A204.1 (cell line): ENCODE measurements around the gene LHX6.

Experiments used
- FAIRE-seq: peaks from 2 replicates; lab custom pipeline; 2012; peaks lifted over from hg19 to GRCh38; lab: Jason Lieb, UNC

Gene LHX6

DNA sequence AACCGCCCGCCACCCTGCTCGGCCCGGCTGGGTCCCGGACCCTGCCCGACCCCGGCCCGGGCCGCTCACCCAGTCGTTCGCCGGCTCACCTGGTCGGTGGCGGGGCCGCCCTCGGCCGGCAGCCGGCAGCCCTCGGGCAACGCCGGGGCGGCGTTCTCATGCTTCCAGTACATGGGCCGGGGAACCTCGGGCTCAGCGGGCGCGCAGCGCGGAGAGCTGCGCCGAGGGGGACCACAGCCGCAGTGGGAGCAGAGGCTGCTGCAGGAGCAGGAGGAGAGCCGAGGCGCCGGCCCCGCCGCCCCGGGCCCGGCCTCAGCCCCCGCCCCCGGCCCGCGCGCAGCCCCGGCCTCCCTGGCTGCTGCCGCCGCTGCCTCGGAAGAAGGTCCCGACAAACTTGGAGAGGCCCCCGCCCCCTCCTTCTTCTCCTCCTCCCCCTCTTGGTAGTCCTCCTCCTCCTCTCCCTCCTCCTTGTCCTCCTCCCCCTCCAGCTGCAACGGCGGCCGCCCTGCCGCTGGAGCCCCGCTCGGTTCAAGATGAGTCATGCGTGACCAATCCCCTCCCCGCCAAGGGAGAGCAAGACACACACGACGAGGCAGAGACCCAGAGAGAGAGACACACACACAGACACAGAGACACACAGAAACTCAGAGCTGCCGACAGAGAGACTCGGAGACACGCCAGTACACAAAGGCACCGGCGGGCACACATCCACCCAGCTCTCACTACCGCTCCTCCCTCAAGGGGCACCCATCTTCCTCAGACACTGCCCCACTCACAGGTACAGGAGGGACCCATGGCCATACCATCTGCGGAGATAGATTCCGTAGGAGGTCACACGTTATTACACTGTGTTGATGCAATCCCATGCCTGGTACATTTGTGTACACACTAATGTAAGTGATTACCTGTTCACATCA lies at the start of gene LHX6:
Gene LHX6, minus strand, starts transcription at position 390 of the 917 bp plus-strand sequence. Its CDS starts 217 bp downstream, at position 173.
- no peak for FAIRE-seq

DNA sequence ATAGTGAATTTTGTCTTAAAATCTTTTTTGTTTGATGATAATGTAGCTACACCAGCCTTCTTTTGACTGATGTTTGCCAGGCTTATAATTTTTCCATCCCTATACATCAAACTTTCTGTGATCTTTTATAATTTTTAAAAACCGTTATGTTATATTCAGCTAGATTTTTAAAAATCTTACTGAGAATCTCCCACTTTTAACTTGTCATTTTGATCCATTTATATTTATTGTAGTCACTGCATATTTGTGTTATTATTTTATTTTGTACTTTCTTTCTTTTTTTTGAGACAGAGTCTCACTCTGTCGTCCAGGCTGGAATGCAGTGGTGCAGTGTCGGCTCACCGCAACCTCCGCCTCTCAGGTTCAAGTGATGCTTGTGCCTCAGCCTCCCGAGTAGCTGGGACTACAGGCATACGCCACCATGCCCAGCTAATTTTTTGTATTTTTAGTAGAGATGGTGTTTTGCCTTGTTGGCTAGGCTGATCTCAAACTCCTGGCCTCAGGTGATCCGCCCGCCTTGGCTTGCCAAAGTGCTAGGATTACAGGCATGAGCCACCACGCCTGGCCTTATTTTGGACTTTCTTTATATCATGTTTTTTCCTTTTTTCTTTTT lies 48.6 kb upstream of the LHX6 start:
- no peak for FAIRE-seq

DNA sequence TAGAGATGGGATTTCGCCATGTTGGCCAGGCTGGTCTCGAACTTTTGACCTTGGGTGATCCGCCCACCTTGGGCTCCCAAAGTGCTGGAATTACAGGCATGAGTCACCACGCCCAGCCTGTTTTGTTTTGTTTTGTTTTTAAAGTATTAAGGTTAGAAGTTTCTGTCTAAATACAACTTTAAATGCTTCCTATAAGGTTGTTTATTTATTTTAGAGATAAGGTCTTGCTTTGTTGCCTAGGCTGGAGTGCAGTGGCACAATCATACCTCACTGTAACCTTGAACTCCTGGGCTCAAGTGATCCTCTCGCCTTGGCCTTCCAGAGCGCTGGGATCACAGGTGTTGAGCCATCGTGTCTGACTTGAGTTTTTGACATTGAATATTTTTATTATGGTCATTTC lies 47.3 kb upstream of the LHX6 start:
- no peak for FAIRE-seq

DNA sequence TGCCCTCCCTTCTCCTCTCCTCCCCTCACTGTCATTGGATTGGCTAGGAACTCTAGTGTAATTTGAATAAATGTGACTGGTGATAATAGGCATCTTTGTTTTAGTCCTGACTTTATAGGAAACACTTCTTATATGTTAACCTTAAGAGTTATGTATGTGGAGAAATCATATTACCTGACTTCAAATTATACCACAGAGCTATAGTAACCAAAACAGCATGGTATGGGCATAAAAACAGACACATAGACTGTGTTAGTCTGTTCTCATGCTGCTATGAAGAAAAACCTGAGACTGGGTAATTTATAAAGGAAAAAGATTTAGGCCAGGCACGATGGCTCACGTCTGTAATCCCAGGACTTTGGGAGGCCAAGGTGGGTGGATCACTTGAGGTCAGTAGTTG lies 45.3 kb upstream of the LHX6 start:
- no peak for FAIRE-seq

DNA sequence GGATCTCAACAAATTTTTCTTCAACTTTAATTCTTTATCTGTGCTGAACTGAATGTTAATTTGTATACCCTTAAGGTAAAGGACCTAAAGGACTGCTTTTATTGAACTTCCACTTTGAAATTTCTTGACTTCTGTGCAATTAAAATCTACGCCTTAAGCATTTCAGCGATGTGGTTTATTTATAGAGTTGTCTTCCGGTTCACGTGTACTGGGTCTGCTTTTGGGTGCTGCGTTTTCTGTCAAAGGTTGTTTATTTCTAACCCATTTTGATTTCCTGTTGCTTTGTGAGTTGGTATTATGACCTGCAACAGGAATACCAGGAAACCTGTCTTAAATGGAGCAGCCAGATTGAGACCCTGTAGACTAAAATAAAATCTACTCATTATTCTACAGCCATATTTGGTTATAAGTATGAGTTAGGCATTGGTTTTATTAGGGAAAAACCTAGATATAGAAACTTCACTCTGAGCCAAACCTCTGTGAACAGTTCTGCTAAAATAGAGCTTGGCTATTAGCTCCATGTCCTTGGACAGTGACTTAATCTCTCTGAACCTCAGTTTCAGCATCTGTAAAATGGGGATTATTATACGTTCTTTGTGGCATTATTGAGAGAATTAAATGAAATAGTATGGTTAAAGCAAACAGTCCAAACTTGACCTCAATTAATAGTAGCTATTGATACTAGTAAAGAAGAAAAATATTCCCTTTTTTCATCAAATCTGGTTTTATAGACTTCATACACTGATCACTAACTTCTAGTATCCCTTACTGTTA lies 39.5 kb upstream of the LHX6 start:
- no peak for FAIRE-seq

DNA sequence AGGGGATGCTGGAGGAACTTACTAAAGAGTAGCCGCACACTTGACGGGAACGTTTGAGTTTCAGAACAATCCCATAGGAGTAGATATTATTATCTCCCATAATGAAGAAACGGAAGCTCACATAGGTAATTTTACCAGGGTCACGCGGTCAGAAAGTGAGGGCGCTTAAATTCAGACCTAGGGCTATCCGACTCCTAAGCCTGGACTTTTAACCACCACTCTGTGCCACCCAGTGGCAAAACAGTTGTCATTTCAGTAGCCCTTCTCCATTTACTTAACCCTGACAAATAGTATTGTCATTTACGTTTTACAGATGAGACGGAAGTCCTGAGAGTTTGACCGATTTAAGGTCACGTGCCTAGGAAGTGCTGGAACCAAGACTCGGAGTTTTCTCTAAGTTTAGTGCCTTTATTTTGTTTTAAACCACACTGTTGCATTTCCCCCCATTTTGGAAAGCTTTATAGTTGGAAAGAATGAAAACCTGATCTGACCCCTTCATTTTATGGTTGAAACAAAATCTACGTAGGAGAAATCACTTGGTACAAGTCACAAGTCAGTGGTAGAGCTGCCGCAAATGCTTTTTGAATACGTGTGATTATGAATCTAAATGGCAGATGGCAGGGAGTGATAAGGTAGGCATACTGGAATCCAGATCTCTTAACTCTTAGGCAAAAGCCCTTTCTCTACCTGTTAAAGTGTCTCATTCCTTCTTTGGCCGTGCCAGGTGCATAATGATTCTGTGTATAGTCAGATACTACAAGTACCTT lies 36.6 kb upstream of the LHX6 start:
- FAIRE-seq, result no peak

DNA sequence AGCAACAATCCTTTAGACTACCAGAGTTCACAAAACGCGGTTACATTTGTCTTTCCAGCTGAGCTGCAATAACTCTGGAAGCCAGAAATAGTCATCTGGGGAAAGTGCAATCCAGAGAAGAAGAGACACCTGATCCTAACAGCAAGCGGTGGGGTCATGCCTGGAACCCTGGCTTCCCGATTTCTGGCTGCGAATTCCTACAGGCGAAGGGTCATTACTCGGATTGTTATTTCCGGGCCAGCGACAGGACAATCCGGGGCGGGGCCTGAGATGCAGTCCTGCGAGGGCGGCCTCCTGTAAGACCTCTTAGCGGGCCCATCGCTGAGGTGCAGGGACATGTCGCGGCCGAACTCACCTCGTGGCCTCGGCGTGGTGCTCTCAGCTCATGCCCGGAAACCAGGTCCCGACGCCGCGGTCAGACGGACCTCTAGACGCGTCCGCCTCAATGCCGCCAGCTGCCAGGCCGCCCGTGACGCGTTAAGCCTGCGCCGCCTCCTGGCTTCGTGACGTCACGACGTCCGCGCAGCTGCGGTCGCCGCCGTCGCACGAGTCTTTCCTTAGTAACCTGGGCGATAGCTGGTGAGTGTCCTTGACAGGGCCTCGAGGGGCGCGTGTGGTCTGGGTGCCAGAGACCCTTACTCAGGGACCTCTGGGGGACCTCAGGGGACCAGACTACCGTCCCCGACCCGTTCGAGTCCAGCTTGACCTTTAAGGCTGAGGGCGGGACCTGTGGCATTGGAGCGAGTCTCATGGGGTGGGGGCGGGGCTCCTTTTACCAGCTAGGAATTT lies 35.8 kb upstream of the LHX6 start, which contains the start of the genes MRRF and RBM18:
Gene MRRF, plus strand, starts transcription at position 523 of the 789 bp plus-strand sequence. CDS start 6,010 bp downstream, outside the sequence.
Gene RBM18, minus strand, starts transcription at position 481 of the 789 bp plus-strand sequence. CDS start 3,348 bp downstream, outside the sequence.
- no peak for FAIRE-seq

DNA sequence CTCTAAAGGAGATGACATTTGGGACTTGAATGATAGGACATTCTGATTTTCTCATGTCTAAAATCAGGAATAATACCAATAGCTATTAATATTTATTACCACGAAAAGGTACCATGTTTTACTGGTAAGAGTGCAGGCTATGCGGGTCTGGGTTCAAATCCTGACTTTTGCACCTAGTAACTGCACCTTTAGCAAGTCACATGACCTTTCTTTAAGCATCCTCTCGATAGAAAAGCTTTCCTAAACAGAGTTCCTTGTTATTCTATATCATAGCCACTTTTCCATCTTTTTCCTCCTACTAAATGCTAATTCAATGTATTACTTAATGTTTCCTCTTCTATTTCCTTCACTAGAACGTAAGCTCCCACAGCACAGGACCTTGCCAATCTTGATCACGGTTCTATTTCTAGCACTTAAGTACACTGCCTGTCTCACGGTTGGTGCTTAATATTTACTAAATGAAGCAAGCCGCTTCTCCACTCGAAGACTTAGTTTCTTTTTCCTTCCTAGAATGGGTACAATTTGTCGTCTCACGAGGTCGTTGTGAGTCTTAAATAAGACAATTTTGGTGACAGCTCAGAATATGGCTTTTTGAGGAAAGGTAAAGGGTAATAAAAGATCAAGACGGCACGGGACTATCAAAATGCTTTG lies 35.1 kb upstream of the LHX6 start:
- no peak for FAIRE-seq

DNA sequence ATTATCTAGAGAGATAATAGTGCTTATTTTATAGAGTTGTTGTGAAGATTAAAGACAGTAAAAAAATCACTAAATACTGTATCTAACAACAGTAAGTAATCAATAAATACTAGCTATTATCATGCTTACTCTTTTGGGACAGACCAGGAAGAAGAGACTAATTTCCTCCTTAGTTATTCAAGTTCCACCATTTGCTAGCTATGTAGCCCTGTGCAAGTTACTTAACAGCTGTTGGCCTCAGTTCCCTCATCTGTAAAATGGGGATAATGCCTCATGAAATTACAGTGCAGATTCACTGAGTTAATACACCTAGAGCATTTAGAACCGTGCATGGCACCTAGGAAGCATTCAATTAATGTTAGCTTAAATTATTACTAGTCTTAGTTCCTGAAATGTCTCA lies 33.3 kb upstream of the LHX6 start:
- no peak for FAIRE-seq

DNA sequence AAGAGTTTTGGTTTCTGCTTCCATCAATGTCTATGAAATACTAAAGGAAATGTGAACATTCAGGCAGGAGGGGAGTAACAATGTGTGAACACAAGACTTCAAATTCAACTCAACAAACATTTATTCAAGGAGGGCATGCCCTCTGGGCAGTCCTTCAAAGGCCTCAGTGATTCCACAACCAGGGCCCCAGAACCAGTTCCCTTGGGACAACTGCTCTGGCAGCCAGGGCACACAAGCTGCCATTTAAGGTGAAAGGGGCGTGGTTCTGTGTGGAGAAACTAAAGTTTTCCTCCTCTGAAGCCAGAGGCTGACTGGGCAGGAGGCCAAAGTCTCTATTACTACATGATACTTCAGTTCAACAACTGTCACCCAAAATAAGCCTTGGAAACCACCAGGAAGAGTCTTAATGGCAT lies 32.7 kb upstream of the LHX6 start:
- no peak for FAIRE-seq

DNA sequence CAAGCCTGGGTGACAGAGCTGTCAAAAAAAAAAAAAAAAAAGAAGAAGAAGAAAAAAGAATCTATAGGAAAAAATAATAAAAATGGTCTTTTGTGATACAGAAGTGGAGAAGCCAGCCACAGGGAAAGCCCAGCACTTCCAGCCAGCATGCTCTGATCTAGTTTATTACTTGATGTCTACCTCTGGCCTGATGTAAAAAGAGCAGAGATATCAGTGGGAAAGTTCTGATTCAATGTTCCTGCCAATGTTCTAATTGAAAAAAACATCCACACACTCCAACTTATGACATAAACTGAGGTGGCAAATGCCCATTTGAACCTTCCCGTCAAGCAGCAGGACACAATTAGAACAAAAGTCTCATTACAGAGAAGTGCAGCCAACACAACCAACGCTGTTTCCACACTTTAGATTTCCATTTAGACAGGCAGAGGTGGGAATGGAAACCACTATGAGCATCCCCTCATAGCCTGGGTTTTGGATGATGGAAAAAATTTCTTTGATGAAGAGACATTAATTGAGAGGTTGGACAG lies 30.2 kb upstream of the LHX6 start:
- no peak for FAIRE-seq

DNA sequence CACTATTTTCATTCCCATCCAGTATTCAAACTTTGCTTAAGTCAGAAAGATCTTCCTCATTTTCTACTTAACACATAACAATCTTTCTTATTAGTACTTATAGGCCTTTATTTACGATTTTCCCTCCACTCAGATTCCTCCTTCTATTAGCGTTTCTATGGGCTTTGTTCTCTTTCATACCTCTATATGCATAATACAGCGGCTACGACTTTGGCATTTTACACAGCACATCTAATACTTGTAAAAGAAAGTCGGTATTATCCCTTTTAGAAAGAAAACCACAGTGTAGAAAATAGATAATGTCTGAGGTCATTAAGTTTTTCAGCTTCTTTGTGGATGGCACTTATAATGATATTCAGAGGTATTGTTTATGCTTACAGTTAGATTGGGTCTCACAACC lies 27.4 kb upstream of the LHX6 start:
- no peak for FAIRE-seq

DNA sequence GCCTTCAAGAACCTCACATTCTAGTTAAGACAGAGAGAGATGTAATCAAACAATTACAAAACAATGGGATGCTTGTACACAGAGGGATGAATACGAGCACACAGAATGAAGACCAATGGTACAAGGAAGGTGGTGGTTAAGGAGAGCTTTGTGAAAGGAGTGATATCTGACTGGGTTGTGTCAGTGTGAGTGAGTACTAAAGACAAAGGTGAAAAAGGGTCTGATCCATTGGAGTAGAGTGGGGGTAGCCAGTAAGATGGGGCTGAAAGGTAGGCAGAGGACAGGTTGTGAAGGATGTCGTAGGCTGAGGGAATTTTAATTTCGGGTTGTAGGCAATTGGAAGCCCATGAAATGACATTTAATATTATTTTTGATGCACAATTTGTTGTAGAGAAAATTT lies 26.0 kb upstream of the LHX6 start:
- FAIRE-seq, result no peak

DNA sequence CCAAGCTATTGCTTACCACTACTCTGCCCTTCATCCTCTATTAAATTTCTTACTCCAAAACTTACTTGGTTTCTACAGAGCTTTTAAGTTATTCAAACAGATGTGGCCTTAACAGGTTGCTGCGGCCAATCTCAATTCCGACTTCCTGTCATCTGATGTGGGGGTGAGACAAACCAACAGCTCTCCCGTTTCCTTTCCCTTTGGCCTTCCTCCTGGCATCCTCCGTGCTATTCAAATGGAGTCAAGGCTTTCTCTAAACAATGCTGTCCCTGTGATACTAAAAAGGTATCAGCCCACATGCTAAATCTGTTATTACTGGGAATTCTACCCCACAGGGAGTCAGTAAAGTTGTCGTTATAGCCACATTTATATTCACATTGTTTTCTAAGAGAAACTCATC lies 24.0 kb upstream of the LHX6 start:
- FAIRE-seq, result no peak

DNA sequence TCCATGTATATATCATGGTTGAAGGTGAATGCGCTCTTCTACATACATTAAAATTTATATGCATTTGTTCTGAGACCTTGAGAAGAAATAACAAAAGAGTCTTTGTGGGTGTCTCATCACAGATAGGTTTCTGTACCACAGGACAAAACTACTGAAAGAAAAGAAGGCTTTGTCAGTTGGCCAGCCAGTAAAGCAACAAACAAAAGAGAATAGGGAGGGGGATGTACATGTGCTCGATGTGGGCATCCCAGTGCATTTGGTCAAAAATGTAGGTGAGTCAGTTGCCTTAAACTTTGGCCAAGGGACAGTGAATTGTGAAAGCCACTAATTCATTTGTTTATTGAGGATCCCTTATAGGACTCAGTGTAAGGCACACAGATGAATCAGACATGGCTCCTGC lies 22.6 kb upstream of the LHX6 start:
- FAIRE-seq, result no peak

DNA sequence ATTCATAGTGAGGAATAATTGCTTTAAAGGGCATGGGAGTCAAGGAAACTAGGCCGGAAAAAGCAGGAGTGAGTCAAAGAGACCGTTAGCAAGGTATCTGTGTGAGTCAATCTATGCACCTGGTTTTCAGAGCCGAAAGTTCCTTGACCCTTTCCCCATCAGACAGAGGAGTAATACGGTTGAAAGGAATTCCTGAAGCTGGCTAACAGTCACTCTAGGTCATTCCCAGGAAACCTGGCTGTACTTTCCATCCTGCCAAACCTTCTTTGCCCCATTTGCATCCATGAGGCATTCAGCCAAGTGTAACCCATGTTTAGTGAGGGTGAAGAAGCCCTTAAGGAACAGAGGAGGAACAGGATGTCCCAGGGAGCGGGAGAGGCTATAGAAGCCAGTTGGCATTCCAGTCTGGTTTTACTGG lies 19.7 kb upstream of the LHX6 start:
- FAIRE-seq, result no peak

DNA sequence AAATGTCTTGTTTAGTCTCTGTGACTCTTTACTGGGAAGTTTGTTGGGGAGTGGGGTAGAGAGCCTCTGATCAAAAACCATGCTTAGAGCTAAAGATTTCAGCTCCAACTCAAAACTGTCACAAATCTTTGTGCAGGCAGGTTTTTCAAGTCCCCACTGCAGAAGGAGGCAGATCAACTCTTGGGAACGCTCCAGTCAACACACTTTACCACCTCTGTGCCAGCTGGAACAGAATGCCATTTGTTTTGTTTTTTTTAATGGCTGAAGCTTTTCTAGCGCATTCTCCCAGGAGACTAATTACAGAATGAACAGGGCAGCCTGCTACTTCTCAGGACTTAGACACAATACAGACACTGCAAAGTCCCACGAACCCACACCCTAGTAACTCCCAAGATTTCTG lies 17.9 kb upstream of the LHX6 start:
- no peak for FAIRE-seq

DNA sequence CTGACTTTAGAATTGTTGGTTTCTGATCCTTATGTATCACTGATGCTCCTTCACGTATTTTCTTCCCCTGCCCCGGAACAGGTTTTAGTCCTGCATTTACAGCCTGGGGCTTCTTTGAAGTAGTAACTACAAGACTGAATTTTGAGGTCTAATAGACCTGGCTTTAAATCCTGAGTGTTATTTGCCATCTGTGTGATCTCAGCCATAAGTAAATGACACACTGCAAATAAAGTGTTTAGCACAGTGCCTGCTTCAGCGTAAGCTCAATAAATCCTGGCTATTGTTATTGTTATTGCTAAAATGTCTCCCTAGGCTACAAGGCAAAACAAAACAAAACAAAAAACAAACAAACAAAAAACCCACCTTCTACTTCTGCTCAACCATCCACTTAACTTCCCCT lies 15.6 kb upstream of the LHX6 start:
- no peak for FAIRE-seq

DNA sequence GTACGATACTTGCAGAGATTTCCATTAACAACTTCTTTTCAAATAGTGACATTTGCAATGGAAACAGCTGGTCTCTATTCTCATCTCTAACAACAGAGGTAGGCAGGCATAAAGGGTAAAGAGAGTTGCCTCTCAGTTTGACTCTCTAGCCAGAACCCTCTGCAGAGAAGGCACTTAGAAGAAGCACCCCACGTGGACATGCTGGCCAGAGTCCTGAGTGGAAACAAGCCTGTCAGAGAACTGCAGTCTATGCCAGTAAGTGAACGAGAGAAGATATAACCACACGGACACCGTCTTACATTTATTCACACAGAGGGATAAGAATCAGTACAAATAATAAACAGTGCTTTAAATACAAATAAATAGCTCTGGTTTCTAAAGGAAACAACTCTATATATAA lies 11.0 kb upstream of the LHX6 start:
- no peak for FAIRE-seq

DNA sequence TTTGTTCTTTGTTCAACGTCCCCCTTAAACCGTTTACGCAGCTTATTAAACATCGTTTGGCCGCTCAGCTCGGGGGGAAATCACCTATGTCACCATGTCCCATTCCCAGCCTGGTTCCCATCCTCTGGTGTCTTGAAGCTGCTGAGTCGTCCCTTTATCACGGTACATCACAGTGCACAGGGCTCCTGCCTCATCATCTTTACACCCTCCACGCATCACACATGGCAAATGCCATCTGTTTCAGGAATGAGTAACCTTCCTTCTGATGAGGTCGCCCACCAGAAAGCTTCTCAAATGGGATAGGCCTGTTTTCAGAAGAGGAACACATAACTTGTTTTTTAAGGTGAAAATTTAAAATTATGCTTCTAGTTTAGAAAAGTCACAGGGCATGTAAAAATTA lies 7.9 kb upstream of the LHX6 start:
- no peak for FAIRE-seq
